ENCODE results near the gene FNIP2.
"Not testable (repeated sequence)": the region's sequence is repeated elsewhere in the genome, so short reads cannot be mapped to it uniquely, and the experiment has no call there.

FNIP2 gene

DNA sequence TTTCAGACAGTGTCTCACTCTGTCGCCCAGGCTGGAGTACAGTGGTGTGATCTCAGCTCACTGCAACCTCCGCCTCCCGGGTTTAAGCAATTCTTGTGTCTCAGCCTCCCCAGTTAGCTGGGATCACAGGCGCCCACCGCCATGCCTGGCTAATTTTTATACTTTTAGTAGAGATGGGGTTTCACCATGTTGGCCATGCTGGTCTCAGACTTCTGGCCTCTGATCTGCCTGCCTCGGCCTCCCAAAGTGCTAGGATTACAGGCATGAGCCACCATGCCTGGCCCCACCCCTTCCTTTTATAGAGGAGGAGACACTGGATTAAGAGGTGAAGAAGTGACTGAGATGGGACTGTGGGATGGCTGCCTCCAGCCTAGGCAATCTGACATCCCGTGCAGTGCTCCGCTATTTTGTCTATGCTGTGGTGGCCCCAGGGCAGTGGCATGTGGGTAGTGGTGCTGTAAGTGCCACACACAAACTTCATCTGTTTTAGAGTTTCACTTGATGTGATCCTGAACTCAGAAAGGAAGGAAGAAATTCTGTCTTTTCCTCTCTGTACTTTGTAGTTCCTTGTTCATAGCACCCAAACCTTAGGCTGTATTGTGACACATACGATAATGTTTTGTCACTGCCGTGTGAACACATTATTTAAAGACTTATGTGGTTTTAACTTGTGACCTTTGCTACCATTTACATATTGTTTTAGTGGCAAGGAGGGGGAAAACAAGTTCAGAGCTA is 48.9 kb downstream of the FNIP2 start:
- no peak for DNase-seq

DNA sequence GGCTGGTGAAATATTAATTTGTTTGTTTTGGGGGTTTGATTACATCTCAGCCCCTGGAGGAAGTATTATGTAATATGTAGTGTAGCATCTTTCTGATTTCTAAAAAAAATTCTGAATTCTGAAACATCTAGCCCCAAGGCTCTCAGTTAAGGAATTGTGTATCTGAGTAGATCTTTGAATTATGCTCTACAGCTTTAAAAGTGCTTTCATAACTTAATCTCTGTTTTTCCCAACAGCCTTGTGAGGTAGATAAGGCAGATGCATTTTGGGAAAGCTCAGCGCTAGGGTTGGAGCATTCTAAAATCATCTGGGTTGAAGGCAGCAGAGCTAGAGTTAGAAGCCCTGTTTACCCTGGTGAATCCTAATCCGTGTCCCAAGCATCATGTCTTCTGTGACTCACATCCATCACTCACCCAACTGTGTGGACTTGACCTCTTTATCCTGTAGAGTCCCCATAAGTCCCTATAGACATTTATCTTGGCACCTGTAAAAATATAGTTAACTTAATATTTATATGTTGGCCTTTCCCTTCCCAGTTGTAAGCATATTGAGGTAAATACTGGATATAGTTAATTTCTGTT is 49.8 kb downstream of the FNIP2 start:
- DNase-seq: no peak

- no peak for DNase-seq
Observed at GRCh38 chr4:158819942-158820786, 51.3 kb downstream of the FNIP2 start.

DNA sequence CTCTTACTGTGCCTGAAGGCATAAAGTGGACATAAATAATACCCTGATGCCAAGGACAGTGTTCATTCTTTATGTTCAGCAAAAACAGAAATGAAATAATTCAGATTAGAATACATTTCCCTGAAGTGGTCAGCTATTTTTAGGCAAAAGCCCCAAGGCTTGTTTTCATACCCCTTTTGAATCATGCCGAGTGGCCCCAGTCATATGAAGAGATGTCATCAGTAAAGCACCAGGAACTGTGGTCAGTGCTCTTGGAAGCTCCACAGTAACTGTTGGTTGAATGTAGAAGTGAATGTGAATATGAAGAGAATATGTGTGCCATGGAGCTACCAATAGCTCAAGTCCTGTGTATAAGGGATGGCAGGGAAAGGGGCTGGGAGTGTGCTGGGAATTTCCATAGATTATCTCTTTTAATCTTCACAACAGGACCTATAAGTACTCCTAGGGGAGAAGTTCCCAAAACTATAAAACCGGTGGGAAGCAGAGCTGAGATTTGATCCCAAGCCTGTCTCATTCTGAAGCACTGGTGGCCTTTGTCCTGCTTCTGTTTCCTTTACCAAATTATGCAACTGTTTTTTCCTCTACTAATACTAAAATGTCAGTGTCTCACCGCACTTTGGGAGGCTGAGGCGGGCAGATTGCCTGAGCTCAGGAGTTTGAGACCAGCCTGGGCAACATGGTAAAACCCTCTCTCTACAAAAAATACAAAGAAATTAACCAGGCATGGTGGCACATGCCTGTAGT is 52.6 kb downstream of the FNIP2 start:
- DNase-seq: no peak

DNA sequence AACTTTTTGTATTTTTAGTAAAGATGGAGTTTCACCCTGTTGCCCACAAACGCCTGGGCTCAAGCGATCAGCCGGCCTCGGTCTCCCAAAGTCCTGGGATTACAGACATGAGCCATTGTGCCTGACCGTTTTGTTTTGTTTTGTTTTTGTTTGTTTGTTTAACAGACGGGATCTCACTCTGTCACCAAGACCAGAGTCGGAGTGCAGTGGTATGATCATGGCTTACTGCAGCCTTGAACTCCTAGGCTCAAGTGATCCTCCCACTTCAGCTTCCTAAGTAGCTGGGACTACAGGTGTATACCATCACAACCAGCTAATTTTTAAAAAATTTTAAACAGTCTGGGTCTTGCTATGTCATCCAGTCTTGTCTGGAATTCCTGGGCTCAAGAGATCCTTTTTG is 53.5 kb downstream of the FNIP2 start:
- DNase-seq: no peak

- no peak for DNase-seq
Observed at GRCh38 chr4:158823461-158823873, 54.6 kb downstream of the FNIP2 start.

DNA sequence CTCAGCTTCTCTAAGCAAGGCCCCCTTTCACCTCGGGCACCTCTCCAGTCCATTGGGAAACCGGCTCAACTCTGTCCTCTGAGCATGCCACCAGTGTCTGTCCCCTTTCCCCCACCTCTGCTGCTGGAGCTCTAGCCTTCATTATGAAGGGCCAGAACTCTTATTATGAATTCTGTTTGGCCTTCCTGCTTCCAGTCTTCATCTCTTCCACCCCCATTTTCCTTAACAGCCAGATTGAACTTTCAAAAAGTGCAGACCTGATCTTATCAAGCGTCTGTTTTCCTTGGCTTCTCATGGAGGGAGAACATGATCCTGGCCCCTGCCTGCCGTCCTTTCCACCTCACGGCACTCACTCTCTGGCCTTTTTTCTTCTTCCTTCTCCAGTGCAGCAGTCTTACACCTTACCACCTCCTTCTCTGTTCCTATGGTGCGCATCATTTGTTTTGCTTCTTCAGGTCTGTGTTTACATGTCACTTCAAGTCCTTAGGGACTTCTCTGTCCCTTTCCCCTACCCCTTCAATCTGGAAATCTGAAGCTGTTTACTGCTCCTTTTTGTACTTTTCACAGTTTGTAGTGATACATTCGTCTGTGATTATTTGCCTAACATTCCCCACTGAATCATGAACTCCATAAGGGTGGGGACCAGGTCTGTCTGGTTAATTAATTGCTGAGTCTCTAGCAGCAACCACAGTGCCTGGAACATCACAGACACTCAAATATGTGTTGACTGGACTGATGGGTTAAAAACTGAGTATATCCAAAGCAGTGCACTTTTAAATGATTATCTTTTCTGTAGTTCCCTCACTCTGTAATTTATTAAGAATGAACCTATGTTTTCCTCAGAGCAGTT is 55.8 kb downstream of the FNIP2 start:
- DNase-seq: no peak

- no peak for DNase-seq
Observed at GRCh38 chr4:158825433-158826036, 56.7 kb downstream of the FNIP2 start.

GRCh38 chr4:158826057-158826456 is 57.2 kb downstream of the FNIP2 start:
- DNase-seq: no peak

DNA sequence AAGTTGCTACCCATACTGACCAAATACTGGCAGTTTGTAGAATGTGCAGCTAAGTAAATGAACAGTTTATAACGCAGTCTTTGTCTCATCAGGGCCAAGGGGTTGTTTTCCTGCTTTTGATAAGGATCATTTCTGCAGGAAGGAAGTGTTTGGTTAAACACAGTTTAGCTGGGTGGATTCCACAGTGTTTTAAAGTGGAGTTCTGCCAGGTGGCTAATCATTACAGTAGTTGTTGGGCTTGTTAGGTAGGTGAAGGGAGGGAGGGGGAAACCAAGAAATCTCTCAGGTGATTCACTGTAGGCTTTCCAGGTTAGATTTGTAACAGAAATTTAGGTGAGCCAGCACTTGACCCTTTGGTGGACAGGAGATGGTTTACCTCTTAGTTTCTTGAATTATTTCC is 58.1 kb downstream of the FNIP2 start:
- no peak for DNase-seq

DNA sequence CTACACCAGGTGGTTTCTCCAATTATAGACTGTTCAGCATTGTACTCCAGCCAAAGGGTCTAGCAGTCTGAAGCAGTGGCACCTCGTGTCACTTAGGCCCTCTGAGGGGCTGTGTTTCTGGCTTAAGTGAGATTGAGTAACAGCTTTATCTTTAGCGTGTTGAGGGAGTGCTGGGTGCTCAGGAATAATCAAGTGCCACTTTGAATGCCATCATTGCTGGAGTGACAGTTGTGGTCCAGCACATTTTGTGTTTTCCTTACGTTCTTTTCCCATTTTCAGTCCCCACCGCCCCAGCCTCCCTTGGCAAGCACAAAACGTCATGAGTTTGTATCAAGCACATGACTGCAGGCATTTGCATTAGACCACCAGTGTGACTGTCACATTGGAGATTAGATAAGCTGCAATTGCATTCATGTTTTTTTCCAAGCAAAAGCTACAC is 58.7 kb downstream of the FNIP2 start:
- DNase-seq: no peak

DNA sequence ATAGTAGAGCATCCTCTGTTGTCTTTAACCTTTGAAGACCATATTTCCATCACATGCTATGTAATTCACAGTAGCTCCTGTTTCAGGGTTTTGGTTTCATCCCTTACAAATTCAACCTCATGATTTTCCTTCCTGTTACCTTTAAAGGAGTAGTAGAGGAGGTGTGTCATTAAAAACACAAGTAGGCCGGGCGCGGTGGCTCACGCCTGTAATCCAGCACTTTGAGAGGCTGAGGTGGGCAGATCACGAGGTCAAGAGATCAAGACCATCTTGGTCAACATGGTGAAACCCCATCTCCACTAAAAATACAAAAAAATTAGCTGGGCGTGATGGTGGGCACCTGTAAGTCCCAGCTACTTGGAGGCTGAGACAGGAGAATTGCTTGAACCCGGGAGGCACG is 59.3 kb downstream of the FNIP2 start:
- DNase-seq: not testable (repeated sequence)

GRCh38 chr4:158829254-158829653 is 60.4 kb downstream of the FNIP2 start:
- DNase-seq: no peak

DNA sequence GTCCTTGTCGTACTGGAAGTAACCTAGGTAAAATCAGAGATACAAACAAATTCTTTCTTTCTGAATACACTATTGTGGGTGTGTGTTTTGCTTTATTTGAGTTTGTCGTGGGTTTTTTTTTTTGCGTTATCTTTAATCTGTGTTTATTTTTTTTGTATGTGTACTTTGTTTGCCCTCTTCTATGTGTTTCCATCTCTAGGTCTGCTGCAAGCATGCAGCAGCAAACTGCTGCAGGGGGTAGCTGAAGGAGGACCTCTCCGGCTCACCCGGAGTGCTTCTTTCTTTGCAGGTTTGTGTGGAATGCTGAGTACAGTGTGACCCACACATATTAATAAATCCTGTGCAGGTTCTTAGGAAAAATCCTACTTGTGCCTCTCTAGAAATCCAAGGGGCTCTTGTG is 64.8 kb downstream of the FNIP2 start:
- DNase-seq: no peak

DNA sequence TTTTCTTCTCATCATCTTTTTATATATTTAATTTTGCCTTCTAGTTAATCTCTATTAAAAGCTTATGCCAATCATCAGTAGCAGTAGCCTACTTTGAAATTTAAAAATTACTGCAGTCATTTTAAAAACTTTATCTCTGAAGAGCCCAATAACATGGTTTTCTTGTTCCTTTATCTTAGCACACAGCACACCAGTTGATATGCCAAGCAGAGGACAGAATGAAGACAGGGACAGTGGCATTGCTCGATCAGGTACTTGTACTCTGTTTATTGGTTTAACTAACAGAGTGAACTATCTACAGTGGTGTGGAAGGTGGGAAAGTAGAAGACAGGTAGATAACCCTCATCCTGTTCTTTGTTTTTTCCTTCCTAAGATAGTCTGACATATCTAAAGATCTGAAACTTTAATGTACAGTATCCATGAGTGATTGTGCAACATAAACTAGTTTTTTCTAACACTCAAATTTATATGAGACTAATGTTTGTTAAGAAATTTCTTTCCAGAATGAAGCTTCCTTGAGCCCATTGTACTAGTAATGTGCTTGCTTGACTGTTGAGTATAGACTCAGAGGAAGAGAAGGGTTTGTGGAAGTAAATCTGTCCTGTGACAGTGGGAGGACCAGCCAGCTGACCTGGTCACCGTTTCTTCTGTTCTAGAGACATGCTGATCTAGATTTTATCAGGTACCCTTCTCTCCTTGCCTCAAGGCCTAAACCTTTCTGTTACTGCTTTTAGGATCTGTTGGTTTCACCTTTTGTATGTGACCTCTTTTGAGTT is 66.6 kb downstream of the FNIP2 start:
- DNase-seq: no peak

DNA sequence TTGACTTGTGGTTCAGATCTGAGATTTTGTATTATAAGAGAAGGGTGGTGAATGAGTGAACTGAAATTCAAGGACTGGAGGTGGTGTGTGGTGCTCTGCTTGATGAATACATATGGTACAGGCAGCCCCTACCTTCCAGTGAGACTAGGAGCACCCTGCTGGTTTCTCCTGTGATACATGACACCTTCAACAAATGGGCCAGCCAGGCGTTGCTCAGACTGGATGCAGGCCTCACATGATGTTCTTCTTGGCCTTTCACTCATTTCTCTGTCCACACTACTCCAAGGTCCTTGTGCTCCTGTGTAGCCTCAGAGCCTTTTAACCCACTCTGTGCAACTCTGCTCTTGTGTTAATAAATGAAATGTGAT is 67.2 kb downstream of the FNIP2 start:
- DNase-seq: no peak

DNA sequence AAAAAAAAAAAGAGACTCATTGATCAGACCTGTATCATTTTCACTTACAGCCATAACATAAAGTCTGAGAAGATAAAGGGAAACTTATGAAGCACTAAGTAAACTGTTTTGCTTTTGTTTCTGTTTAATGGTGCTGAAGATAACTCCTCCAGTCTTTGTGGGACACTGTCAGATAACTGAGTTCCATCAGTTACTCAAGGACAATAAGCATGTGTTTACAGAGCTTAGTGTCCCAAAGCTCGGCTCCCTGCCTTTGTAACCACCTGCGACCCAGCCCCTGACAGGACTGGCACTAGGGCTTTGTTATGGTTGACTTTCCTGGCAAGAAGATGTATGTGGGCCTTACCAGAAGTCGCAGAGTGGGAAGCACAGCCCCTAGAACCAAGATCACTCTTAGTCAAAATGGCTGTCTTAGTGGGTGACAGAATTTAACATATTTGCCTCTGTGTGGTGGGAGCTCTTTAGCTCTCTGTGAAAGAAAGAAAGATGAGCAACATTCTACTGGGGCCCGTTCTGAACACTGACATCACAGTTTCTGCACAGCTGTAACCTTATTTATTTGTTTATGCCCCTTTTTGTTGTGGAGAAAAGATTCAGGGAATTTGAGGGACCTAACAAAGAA is 68.1 kb downstream of the FNIP2 start:
- no peak for DNase-seq

- DNase-seq: no peak
Observed at GRCh38 chr4:158837527-158838141, 68.8 kb downstream of the FNIP2 start.

DNA sequence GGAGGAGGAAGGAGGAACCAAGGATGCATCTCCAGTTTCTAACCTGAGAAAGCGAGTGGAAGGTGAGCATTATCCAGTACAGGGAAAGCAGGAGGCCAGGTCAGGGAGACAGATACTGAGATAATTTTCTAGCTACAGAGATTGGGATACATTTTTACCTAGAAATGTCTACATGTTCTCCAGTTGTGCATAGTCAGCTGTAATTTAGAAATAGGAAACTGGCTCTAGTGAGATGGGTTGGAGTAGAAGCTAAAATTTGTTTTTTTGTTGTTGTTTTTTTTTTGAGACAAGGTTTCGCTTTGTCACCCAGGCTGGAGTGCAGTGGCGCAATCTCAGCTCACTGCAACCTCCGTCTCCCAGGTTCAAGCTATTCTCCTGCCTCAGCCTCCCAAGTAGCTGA is 71.3 kb downstream of the FNIP2 start:
- DNase-seq: no peak

DNA sequence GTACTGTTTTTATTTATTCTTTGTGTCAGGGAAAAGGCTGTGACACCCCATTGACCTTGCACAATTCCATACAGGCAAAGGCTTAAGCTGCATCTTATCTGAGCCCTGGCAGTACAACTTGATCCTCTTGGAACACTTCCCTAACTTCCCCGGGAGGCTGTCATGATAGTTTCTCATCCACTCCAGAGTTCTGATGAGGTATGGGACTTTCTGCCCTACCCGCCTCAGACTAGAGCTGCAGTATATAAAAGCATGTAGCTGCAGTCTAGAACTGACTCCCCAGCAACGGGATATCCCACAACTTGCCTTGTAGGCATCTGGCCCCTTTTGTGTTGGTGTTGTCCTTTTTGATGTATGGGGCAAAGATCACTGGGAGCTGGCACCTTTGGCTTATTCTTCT is 72.7 kb downstream of the FNIP2 start:
- DNase-seq: no peak

Data from activated CD4-positive, CD25-positive, alpha-beta regulatory T cell (primary cell).